Hematopoietic multipotent progenitor cell treated with erythropoietin and hydrocortisone succinate and interleukin-3 and kit ligand, for 15 days (in vitro differentiated cells): ENCODE data around the gene OR1K1.
"Not testable (repeated sequence)": the region's sequence is repeated elsewhere in the genome, so short reads cannot be mapped to it uniquely, and the experiment has no call there.

Experiments used
- DNase-seq: peaks from one replicate; pipeline ENCODE4 v3.0.0-alpha.2; 2015; ENCODE audit warnings: low spot score

The OR1K1 gene

GRCh38 chr9:122814545-122814944 is 14.6 kb downstream of the OR1K1 start:
- no peak for DNase-seq

- DNase-seq, result no peak
These were observed 15.6 kb downstream of the OR1K1 start for GRCh38 chr9:122815544-122815943.

- DNase-seq, result no peak
These were observed 16.4 kb downstream of the OR1K1 start for GRCh38 chr9:122816163-122816867.

- no peak for DNase-seq
These were observed 19.4 kb downstream of the OR1K1 start for GRCh38 chr9:122819326-122819725.

GRCh38 chr9:122819791-122820489 is 20.0 kb downstream of the OR1K1 start:
- no peak for DNase-seq

GRCh38 chr9:122820490-122820845 is 20.5 kb downstream of the OR1K1 start:
- no peak for DNase-seq

- DNase-seq, result peak; percentile 90
These were observed 21.5 kb downstream of the OR1K1 start for GRCh38 chr9:122821278-122821943.

GRCh38 chr9:122822056-122822455 is 22.1 kb downstream of the OR1K1 start:
- no peak for DNase-seq

GRCh38 chr9:122822938-122823337 is 23.0 kb downstream of the OR1K1 start:
- DNase-seq, result peak; percentile 49

GRCh38 chr9:122827761-122828093 is 27.8 kb downstream of the OR1K1 start:
- peak; percentile 35 for DNase-seq

GRCh38 chr9:122828965-122829284 is 29.0 kb downstream of the OR1K1 start:
- DNase-seq, result not testable (repeated sequence)

GRCh38 chr9:122832194-122832593 is 32.3 kb downstream of the OR1K1 start:
- DNase-seq, result no peak

- no peak for DNase-seq
These were observed 35.4 kb downstream of the OR1K1 start for GRCh38 chr9:122835313-122835731.

- DNase-seq, result no peak
These were observed 37.4 kb downstream of the OR1K1 start for GRCh38 chr9:122837266-122837850.

GRCh38 chr9:122838441-122838840 is 38.5 kb downstream of the OR1K1 start:
- not testable (repeated sequence) for DNase-seq

GRCh38 chr9:122841501-122841900 is 41.6 kb downstream of the OR1K1 start:
- no peak for DNase-seq

- no peak for DNase-seq
These were observed 44.2 kb downstream of the OR1K1 start for GRCh38 chr9:122844137-122844536.

GRCh38 chr9:122845116-122845515 is 45.2 kb downstream of the OR1K1 start:
- DNase-seq, result no peak

GRCh38 chr9:122846371-122846940 is 46.5 kb downstream of the OR1K1 start:
- no peak for DNase-seq

GRCh38 chr9:122848256-122848943 is 48.5 kb downstream of the OR1K1 start:
- DNase-seq, result no peak
